Mucosa of descending colon (tissue), 3 donors: ENCODE measurements around the gene SPRY2. TPM values are rescaled to one million over a fixed set of nuclear protein-coding genes. Genes with fewer than 3 reads are reported as not detected.

Experiments used
- ATAC-seq: fragments of 200-7000 bp; cut with Tn5 transposase; one replicate; pipeline ENCODE4 v1.9.1; 2020; ENCODE audit warnings: mild to moderate bottlenecking, moderate library complexity
- DNase-seq, 3 donors: peaks; one replicate each; pipeline ENCODE4 v3.0.0-alpha.2; 2020
- H3K36me3 ChIP-seq: fragments of 200-600 bp; one replicate; pipeline ENCODE4 v1.8.0; 2021; ENCODE audit warnings: low read depth, mild to moderate bottlenecking
- H3K4me1 ChIP-seq: fragments of 200-600 bp; one replicate; pipeline ENCODE4 v1.8.0; 2021; ENCODE audit warnings: low read depth, mild to moderate bottlenecking
- H3K4me3 ChIP-seq: fragments of 200-600 bp; one replicate; pipeline ENCODE4 v1.8.0; 2021; ENCODE audit warnings: mild to moderate bottlenecking
- H3K9me3 ChIP-seq: fragments of 200-600 bp; one replicate; pipeline ENCODE4 v1.8.0; 2021; ENCODE audit warnings: mild to moderate bottlenecking
- CTCF ChIP-seq: fragments of 200-600 bp; IDR thresholded peaks from one replicate; pipeline ENCODE4 v1.8.0; 2022; ENCODE audit warnings: antibody characterized with exemption, mild to moderate bottlenecking
- intact Hi-C, 2 donors: fragments of 100-400 bp; cut with DNase I in 1 of 2; cut with micrococcal nuclease in 1 of 2; formaldehyde crosslinking; loops; one replicate each; pipeline versions ENCODE4 v1.11.0 to v1.11.1; 2022; cut with DNase I, micrococcal nuclease
- long read RNA-seq, 2 donors: library from polyadenylated mRNA; unstranded; transcript quantifications; one replicate each; pipeline ENCODE4 v2.0.0, GENCODE V29; 2019 to 2021
- total RNA-seq, 3 donors: library from RNA; stranded (reverse); fragmentation: NEBNext Ultra II Directional in 2 of 3; extraction: Animal tissue kit (Norgen Biotek cat#: 25700) in 2 of 3; gene quantifications; one replicate each; pipeline versions ENCODE4 v1.2.1 to v1.2.4, GENCODE V29; 2021 to 2023
- donor health status: DM: no; HTN: no; CAD: no; lungs with moderate emphysema.
- donor health status: DM: no; HTN: no; CAD: no.
- donor health status: DM: no; HTN: yes; CAD: no.

SPRY2 gene, protein sequence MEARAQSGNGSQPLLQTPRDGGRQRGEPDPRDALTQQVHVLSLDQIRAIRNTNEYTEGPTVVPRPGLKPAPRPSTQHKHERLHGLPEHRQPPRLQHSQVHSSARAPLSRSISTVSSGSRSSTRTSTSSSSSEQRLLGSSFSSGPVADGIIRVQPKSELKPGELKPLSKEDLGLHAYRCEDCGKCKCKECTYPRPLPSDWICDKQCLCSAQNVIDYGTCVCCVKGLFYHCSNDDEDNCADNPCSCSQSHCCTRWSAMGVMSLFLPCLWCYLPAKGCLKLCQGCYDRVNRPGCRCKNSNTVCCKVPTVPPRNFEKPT
- 10 to 100 TPM; 47.8 to 51.3 (median 50.9) TPM for total RNA-seq
- long read RNA-seq, donor 1, transcript SPRY2-202 (2 exons, 2,111 nt), result major isoform, 58 of 64 reads
- long read RNA-seq, donor 1, partial matches to known transcripts, result 4 of 64 reads
- long read RNA-seq, donor 1, other reads (novel, unspliced or antisense), result 1 of 64 reads
- long read RNA-seq, donor 2, partial matches to known transcripts, result 0 of 5 reads
- long read RNA-seq, donor 2, other reads (novel, unspliced or antisense), result 4 of 5 reads

DNA sequence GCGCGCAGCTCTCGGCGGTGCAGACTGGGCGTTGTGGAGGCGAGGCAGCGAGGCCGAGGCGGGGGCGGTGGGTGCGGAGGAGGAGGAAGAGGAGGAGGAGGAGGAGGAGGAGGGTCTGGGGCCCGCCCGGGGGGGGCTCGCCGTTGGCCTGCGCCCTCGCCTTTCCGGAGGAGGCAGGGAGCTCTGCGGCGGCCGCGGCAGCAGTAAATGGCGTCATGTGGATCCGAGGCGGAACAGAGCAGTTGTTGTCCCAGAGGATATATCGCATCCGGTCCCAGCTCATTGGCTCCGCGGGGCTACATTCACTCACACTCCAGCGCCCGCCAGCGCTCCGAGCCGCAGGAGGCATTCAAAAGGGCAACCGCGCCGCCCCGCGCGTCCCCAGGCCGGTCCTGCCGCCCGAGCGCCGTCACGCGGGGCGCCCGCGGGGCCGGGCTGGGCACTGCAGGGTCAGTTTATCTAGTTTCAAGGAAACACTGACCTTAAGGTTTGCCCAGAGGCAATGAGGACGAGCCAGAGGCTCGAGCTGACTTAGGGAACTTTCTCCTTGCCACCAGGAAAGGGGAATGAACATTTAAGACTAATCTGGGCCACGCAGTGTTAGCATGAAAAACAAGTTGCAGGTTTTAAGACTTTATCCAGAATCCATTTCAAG is at the start of gene SPRY2:
TSS of gene SPRY2 (minus strand) at position 26 of the 655 bp plus-strand sequence. CDS start 3,421 bp downstream, outside the sequence.
- TF ChIP-seq CTCF, result no peak
- ATAC-seq (peak; percentile 81), DNase-seq (peak; percentile 94 to 95 (median 94))
- H3K36me3 ChIP-seq, result no peaks in the 10 kb centered on the region
- intact Hi-C loops, result loop anchor here in 1 of 2 donors (5.0 kb wide), 1 partner anchor 564 kb away; no protein-coding TSS in a partner anchor
- H3K4me1 ChIP-seq, result peaks cover 14% of the 10 kb centered on the region
- H3K9me3 ChIP-seq, result no peaks in the 10 kb centered on the region
- peak within 1 kb of the TSS; percentile 94 for H3K4me3 ChIP-seq

GRCh38 chr13:80390338-80390737 is 49.4 kb upstream of the SPRY2 start:
- DNase-seq, result no peak
- intact Hi-C loops, result no loop called here
- Histone ChIP-seq H3K36me3 (no peaks in the 10 kb centered on the region), H3K9me3 (peaks cover 6% of the 10 kb centered on the region), H3K4me1 (no peaks in the 10 kb centered on the region), H3K4me3 (no peak overlapping the region)
- TF ChIP-seq CTCF, result no peak
- no peak for ATAC-seq

GRCh38 chr13:80389073-80390038 is 48.4 kb upstream of the SPRY2 start:
- Histone ChIP-seq H3K4me1 (no peaks in the 10 kb centered on the region), H3K4me3 (no peak overlapping the region), H3K36me3 (no peaks in the 10 kb centered on the region), H3K9me3 (peaks cover 6% of the 10 kb centered on the region)
- no peak for ATAC-seq
- DNase-seq, result no peak
- intact Hi-C loops, result no loop called here
- TF ChIP-seq CTCF, result no peak

GRCh38 chr13:80388506-80388905 is 47.6 kb upstream of the SPRY2 start:
- ATAC-seq (no peak), DNase-seq (no peak)
- TF ChIP-seq CTCF, result no peak

DNA sequence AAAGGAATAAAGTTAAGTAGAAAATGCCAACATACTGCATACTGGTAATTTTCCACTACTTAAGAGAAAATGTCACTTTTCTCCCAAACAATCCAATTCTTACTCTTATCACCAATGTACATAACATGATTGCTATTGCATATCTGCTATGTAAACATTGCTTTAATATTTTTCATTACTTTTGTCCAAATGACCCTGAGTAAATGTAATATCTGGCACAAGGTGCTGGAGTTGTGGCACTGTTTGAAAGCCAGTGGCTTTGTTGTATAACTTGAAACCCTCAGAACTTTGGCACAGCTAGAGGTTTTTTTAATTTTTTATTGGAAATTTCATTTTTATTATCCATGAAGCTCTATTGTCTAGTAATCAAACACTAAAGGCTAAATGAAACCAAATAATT is 45.7 kb upstream of the SPRY2 start:
- no peaks in the 10 kb centered on the region for H3K4me1 ChIP-seq
- ATAC-seq (no peak), DNase-seq (no peak)
- TF ChIP-seq CTCF, result no peak
- no peaks in the 10 kb centered on the region for H3K36me3 ChIP-seq
- H3K4me3 ChIP-seq, result no peak overlapping the region
- no peaks in the 10 kb centered on the region for H3K9me3 ChIP-seq
- intact Hi-C loops, result no loop called here

More at GRCh38 chr13:80388506-80388905, 47.6 kb upstream of the SPRY2 start:
- Histone ChIP-seq H3K4me1 (no peaks in the 10 kb centered on the region), H3K36me3 (no peaks in the 10 kb centered on the region), H3K4me3 (no peak overlapping the region), H3K9me3 (no peaks in the 10 kb centered on the region)
- intact Hi-C loops, result no loop called here
